ENCODE measurements around the gene FRAT2.
"Not testable (repeated sequence)": the region's sequence is repeated elsewhere in the genome, so short reads cannot be mapped to it uniquely, and the experiment has no call there.

The FRAT2 gene

GRCh38 chr10:97290576-97291356 is 43.8 kb downstream of the FRAT2 start:
- not testable (repeated sequence) for DNase-seq

- DNase-seq, result not testable (repeated sequence)
Observed at GRCh38 chr10:97290076-97290475, 44.5 kb downstream of the FRAT2 start.

Measured in activated T-cell treated with anti-CD3 and anti-CD28 coated beads, Interleukin-2, amount 50 U/mL, for 48 hours (primary cell).